ENCODE data around the gene SPTBN4.

Gene SPTBN4

DNA sequence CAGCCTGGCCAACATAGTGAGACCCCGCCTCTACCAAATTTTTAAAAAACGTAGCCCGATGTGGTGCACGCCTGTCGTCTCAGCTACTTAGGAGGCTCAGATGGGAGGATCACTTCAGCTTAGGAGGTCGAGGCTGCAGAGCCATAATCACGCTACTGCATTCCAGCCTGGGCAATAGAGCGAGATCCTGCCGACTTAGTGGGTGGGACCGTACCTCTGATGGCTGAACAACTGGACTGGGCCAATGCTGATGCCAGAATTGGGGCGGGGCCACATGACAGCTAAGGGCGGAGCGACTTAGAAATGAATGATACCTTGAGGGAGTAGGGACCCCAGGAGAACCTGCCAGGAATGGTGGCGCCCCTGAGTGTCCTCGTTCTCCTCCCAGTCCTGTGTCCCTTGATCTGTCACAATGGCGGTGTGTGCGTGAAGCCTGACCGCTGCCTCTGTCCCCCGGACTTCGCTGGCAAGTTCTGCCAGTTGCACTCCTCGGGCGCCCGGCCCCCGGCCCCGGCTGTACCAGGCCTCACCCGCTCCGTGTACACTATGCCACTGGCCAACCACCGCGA is 137.9 kb downstream of the SPTBN4 start:
- no peak for DNase-seq (ENCODE audit: low spot score)

DNA sequence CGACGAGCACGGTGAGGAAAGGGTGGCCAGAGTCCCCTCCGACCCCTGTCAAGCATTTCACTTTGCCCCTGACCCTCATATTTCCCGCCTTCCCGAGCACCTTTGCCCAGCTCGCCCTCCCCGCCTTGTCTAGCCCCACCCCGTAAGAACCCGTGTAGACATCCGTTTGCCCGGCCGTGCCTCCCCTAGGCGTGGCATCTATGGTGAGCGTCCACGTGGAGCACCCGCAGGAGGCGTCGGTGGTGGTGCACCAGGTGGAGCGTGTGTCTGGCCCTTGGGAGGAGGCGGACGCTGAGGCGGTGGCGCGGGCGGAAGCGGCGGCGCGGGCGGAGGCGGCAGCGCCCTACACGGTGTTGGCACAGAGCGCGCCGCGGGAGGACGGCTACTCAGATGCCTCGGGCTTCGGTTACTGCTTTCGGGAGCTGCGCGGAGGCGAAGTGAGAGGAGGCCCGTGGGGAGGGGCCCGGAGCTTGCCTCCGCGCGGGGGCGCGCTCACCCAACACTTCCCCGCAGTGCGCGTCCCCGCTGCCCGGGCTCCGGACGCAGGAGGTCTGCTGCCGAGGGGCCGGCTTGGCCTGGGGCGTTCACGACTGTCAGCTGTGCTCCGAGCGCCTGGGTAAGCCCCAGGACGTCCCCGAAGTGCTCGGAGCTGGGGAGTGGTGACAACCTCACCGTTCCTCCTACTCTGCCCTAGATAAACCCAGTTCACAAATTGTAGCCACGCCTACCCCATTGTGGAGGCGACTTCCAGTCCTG is 138.6 kb downstream of the SPTBN4 start:
- DNase-seq (ENCODE audit: low spot score): peak; percentile 85

GRCh38 chr19:40607311-40608239 is 140.8 kb downstream of the SPTBN4 start:
- DNase-seq (ENCODE audit: low spot score): no peak

- no peak for DNase-seq (ENCODE audit: low spot score)
Observed at GRCh38 chr19:40608240-40608621, 141.4 kb downstream of the SPTBN4 start.

DNA sequence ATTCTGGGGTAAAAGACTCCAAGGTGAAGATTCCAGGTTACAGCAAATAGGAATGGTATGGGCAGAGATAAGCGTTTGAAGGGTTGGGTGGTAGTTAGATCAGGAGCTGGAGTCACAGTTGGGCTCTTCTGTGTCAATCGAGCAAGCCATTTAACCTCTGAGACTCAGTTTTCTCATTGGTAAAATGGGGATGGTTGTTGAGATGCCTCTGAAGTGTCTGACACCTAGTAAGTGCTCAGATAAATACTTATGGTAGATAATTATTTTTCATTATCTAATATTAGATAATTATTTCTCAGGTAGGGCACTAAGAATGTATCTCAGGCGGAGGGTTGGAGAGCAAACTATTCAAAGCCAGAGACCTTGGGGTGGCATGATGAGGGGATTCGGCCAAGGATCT is 142.2 kb downstream of the SPTBN4 start:
- no peak for DNase-seq (ENCODE audit: low spot score)

GRCh38 chr19:40609561-40610395 is 143.0 kb downstream of the SPTBN4 start:
- peak; percentile 87 for DNase-seq (ENCODE audit: low spot score)

DNA sequence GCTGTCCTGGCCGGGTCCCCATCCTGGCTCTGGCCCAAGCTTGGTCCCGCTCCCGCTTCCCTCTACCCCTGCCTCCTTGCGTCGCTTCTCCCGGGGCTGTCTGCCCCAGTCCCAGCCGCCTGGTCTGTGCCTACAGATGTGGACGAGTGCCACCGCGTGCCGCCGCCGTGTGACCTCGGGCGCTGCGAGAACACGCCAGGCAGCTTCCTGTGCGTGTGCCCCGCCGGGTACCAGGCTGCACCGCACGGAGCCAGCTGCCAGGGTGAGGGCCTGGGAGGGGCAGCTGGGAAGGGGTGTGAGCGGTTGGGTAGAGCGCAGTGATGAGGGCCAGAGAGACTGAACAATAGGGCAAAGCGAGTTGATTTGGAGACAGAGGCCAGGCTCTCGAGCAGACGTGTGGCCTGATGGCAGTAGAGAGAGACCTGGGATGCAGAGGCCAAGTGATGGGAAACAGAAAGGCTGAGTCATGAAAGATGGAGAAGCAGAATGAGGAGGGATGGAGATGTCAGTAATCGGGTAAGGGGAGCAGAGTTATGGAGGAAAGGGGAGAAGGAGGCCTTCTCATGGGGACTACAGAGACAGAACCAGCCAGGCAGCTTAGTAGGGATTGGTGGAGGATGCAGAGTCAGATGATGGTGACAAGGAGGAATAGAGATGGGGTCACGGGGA is 143.7 kb downstream of the SPTBN4 start:
- DNase-seq (ENCODE audit: low spot score): peak; percentile 53

GRCh38 chr19:40611096-40611495 is 144.3 kb downstream of the SPTBN4 start:
- DNase-seq (ENCODE audit: low spot score): peak; percentile 36

GRCh38 chr19:40611900-40612698 is 145.3 kb downstream of the SPTBN4 start:
- no peak for DNase-seq (ENCODE audit: low spot score)

DNA sequence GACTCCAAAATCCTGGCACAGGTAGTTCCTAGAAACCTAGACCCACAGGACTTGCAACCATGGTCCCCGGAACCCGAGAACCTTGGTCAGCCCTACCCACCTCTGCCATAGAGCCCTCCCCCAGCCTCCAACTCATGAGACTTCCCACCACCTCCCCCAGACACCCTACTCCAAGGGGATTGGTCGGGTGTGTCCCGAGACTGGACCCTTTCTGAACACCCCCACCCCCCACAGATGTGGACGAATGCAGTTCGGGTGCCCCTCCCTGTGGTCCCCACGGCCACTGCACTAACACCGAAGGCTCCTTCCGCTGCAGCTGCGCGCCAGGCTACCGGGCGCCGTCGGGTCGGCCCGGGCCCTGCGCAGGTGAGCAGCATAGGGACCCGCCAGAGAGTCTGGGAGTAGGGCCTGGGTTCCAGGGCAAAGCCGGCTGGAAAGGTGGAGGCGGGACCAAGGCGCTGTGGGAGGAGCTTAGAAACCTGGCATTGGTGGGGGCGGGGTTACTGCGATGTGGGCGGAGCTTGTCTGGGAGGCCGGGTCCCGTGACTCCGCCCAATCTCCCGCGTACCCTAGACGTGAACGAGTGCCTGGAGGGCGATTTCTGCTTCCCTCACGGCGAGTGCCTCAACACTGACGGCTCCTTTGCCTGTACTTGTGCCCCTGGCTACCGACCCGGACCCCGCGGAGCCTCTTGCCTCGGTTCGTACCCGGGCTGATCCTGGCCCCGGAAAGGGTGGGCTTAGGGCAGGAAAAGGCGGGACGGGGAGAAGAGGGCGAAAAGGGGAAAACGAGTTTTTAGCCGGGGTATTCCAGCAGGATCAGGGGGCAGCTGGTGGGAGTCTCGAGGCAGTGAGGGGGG is 146.3 kb downstream of the SPTBN4 start:
- peak; percentile 51 for DNase-seq (ENCODE audit: low spot score)

DNA sequence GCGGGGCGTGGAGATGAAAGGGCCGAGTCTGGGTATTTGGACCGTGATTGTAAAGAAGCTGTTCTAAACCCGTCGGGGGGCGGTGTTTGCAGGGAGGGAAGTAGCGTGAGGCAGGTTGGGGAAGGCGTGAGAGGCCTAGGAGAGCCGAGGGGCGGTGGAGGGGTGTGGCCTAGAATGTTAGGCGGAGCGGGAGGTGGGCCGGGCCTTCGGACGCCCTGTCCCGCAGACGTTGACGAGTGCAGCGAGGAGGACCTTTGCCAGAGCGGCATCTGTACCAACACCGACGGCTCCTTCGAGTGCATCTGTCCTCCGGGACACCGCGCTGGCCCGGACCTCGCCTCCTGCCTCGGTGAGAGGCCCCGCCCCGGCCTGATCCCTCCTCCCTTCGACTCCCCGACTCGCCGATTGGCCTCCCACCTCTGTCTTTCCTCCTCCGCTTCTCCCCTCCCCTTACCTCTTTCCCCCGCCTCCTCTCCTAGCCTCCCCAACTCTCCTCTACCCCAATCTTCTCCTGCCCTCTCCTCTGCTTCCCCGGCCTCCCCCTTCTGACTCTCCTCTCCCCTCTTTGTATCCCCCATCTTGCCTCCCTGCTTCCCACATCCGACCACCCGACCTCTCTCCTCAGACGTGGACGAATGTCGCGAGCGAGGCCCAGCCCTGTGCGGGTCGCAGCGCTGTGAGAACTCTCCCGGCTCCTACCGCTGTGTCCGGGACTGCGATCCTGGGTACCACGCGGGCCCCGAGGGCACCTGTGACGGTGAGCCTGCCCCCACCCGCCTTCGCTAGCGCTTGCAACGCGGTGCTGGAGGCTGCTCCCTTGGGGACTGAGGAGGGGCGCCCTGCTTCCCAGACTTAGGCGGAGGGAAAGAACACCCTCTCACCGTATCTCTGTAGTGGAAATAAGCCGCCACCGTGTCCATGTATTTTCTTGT is 147.2 kb downstream of the SPTBN4 start:
- peak; percentile 78 for DNase-seq (ENCODE audit: low spot score)

- DNase-seq (ENCODE audit: low spot score): peak; percentile 85
Observed at GRCh38 chr19:40614622-40615411, 148.0 kb downstream of the SPTBN4 start.

- DNase-seq (ENCODE audit: low spot score): no peak
Observed at GRCh38 chr19:40616178-40616577, 149.4 kb downstream of the SPTBN4 start.

GRCh38 chr19:40616941-40617340 is 150.1 kb downstream of the SPTBN4 start:
- DNase-seq (ENCODE audit: low spot score): no peak

DNA sequence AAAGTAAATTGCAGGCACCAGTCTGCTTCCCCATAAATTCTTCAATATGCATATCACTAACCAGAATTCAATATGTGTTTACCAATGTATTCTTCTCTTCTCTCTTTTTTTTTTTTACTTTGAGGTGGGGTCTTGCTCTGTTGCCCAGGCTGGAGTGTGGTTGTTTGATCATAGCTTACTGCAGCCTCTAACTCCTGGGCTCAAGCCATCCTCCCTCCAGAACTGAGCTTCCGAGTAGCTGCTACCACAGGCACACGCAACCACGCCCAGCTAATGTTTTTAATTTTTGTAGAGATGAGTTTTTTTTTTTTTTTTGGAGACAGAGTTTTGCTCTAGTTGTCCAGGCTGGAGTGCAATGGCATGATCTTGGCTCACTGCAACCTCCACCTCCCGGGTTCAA is 151.2 kb downstream of the SPTBN4 start:
- no peak for DNase-seq (ENCODE audit: low spot score)

- no peak for DNase-seq (ENCODE audit: low spot score)
Observed at GRCh38 chr19:40619333-40620160, 152.7 kb downstream of the SPTBN4 start.

DNA sequence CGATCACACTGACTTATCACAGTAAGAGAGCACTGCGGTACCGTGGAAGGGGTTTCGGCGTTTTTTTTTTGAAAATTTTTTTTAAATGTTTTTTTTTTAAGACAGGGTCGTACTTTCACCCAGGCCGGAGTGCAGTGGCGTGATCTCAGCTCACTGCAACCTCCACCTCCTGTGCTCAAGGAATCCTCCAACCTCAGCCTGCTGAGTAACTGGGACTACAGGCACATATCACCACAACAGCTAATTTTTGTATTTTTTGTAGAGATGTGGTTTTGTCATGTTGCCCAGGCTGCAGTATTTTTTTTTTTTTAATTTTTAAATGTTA is 153.3 kb downstream of the SPTBN4 start:
- no peak for DNase-seq (ENCODE audit: low spot score)
